PFSK-1 (cell line): Measurements from ENCODE around the gene MAST3.

Source experiments
- FOXP2 ChIP-seq: optimal IDR thresholded peaks from 2 replicates; pipeline ENCODE3; 2011; ENCODE audit warnings: borderline replicate concordance, control low read depth, inconsistent platforms; ENCODE audit not compliant: insufficient read depth; ENCODE audit errors: extremely low read length, extremely low read depth
- POLR2AphosphoS5 ChIP-seq: IDR thresholded peaks from 2 replicates; pipeline ENCODE4 v1.6.1; 2012; ENCODE audit warnings: low read depth, mild to moderate bottlenecking, control low read depth, low read length, moderate library complexity
- SIN3A ChIP-seq: IDR thresholded peaks from 2 replicates; pipeline ENCODE4 v1.6.1; 2012; ENCODE audit warnings: mild to moderate bottlenecking, low read length, moderate library complexity, borderline replicate concordance; ENCODE audit not compliant: insufficient read depth

GRCh38 chr19:18119717-18120105, 22.1 kb downstream of the MAST3 start:
- TF ChIP-seq POLR2AphosphoS5 (no peak), FOXP2 (no peak), SIN3A (no peak)
